Activated CD4-positive, alpha-beta T cell treated with anti-CD3 and anti-CD28 coated beads, Interleukin-2, amount 10 ng/mL, durations not matched to agents 7 days and 5 days (primary cell): ENCODE data around the gene POLR3C. TPM values are rescaled to one million over a fixed set of nuclear protein-coding genes. Genes with fewer than 3 reads are reported as not detected.

Source experiments
- microRNA-seq: library from miRNA; unstranded; fragments of <30 nt; microRNA quantifications from one replicate; pipeline ENCODE4 v1.2.0, GENCODE V29; 2021; ENCODE audit warnings: borderline microRNAs expressed, borderline replicate concordance
- total RNA-seq, 2 experiments: library from RNA; stranded (reverse); gene quantifications; one replicate each; pipeline ENCODE4 v1.2.3, GENCODE V29; 2021

Gene POLR3C
- total RNA-seq, 2 experiments from 2014 or later = 34.5 to 38.7 TPM

Small RNA genes lying within 50 kb of the gene (microRNA-seq; reads per million reads assigned to microRNA genes)
- not detected for gene MIR6736

Other genes starting within 250 kb of the POLR3C start
- 10 to 100 TPM; 30.6 to 32.8 TPM for gene GPR89A, start 216.2 kb upstream of the POLR3C start, total RNA-seq
- under 1 TPM; 0.25 to 0.42 TPM for gene PDZK1, start 116.8 kb upstream of the POLR3C start, total RNA-seq
- gene CD160, start 104.7 kb upstream of the POLR3C start, total RNA-seq = not detected
- 10 to 100 TPM; 14.8 to 15.6 TPM for gene RNF115, start 105 bp upstream of the POLR3C start, total RNA-seq
- gene NUDT17, start 21.4 kb downstream of the POLR3C start, total RNA-seq = 1 to 10 TPM; 2.7 to 3.4 TPM
- gene PIAS3, start 34.9 kb downstream of the POLR3C start, total RNA-seq = 10 to 100 TPM; 17.9 to 18.8 TPM
- gene ANKRD35, start 61.7 kb downstream of the POLR3C start, total RNA-seq = under 1 TPM; 0.40 to 0.42 TPM
- gene ITGA10, start 85.8 kb downstream of the POLR3C start, total RNA-seq = 1 to 10 TPM; 1.5 to 1.9 TPM
- gene PEX11B, start 94.5 kb downstream of the POLR3C start, total RNA-seq = 10 to 100 TPM; 36.9 to 44.6 TPM
- gene RBM8A, start 103.3 kb downstream of the POLR3C start, total RNA-seq = 100 to 1,000 TPM; 175 to 188 TPM
- 10 to 100 TPM; 49.5 to 57.5 TPM for gene LIX1L, start 133.8 kb downstream of the POLR3C start, total RNA-seq
- gene ANKRD34A, start 140.4 kb downstream of the POLR3C start, total RNA-seq = 1 to 10 TPM; 2.0 to 2.2 TPM
- 10 to 100 TPM; 27.3 to 29.2 TPM for gene POLR3GL, start 140.5 kb downstream of the POLR3C start, total RNA-seq
- 100 to 1,000 TPM; 240 to 262 TPM for gene TXNIP, start 172.4 kb downstream of the POLR3C start, total RNA-seq
- not detected for gene HJV, start 197.5 kb downstream of the POLR3C start, total RNA-seq